LHCN-M2 (cell line): ENCODE data around the gene CCDC196. TPM values are rescaled to one million over a fixed set of nuclear protein-coding genes. Genes with fewer than 3 reads are reported as not detected.
A peak's percentile ranks its signal among the peaks of the same experiment; 100 is the strongest.

Experiments
- DNase-seq: peaks from one replicate; pipeline ENCODE4 v3.0.0-alpha.2; 2012; ENCODE audit warnings: low read depth
- polyA plus RNA-seq: library from polyadenylated mRNA; unstranded; fragments of >200 nt; gene quantifications from one replicate; pipeline ENCODE4 v1.2.1, GENCODE V29; 2012; ENCODE audit warnings: missing spikeins
- total RNA-seq: library from RNA; depleted of rRNA; stranded (reverse); fragments of >200 nt; gene quantifications from 2 replicates; pipeline ENCODE4 v1.2.3, GENCODE V29; 2014; rRNA removed

CCDC196 gene, protein sequence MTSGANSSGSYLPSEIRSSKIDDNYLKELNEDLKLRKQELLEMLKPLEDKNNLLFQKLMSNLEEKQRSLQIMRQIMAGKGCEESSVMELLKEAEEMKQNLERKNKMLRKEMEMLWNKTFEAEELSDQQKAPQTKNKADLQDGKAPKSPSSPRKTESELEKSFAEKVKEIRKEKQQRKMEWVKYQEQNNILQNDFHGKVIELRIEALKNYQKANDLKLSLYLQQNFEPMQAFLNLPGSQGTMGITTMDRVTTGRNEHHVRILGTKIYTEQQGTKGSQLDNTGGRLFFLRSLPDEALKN
- not detected in 2 replicates for total RNA-seq
- not detected for polyA plus RNA-seq

DNA sequence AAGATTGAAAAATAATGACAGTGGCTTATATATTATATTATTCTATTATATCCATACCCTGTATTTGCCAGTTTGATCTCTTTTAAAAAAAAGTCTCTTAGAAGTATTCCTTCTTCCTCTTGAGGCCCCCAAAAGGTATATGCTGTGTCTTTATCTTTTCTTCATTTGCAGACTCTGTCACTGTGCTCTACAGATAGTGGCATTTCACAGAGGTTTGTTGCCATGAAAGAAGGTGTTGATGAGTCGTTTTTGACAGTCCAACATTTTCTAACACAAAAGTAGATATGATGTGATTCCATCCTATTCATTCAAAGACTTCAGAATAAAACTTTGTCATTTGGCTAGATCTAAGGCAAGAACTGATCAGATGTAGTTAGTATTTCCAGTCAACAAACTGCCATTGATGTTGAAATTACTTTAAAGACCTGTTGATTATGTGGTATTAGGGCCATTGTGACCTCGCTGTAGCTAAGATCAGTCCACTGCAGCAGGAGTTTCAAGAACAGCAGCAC is at the start of gene CCDC196:
Gene CCDC196 (plus strand): TSS at position 462 of the 512 bp plus-strand sequence. CDS start 132 bp downstream, outside the sequence.
- no peak for DNase-seq

DNA sequence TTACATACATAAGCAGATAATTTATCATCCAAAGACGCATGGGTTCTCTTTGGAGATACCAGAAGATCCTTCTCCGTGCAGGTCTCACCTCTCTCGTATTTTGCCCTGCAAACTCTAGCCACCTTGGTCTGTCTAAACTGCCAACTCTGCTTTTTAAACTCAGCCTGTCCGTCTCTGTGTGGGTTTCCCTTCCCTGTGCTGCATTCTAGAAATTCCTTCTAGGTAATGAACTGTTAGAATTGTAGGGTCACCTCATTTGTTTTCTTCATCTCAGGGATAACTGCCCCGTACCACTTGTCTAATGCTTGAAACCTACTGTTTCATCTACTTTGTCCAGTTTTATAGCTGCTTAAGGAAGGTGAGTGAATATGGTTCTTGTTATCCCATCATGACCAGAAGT is 45.4 kb upstream of the CCDC196 start:
- no peak for DNase-seq

DNA sequence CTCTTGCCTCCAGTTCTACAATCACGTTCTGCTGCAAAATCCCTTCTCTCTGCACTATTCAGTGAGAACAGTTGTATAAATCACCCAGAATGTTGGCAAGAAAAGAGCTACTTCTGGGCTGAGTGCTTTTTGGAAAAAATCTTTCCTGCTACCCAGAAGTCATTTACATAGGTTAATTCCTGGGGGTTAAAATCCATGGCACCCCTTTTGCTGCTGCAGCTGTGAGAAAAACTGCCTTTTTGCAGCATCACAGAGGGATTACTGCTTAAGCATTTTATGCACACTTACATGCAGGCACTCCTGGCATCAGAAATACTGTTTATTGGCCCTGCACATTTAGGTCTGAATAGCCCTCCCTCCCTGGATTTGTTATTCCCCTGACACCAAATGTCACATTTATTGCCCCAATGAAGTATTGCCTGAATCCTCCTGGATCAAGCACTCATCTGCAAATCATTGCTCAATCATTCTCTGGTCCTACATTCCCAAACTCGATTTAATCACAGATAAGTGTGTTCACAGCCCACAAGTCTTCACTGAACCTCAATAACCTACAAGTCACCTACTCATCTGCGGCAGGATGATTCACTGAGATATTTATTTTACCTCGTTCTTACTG is 43.1 kb upstream of the CCDC196 start:
- DNase-seq: no peak

DNA sequence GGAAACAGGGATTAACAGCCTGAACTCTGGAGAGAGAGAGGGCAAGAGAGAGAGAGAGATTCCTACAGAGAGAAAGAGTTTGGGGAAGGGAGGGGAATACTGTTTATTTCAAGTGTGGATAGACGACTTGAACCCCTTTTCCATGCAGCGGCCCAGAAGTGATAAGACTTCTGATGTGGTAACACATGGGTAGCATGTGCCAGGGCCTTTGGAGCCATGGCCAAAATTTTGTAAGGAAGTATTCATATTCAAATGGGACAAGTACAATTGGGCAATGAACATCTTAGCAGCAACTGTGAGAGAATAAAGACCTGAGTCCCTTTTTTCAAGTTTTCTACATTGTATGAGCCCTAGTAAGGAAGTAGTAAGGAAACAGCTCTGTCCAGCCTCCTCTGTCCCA is 42.4 kb upstream of the CCDC196 start:
- DNase-seq: no peak

DNA sequence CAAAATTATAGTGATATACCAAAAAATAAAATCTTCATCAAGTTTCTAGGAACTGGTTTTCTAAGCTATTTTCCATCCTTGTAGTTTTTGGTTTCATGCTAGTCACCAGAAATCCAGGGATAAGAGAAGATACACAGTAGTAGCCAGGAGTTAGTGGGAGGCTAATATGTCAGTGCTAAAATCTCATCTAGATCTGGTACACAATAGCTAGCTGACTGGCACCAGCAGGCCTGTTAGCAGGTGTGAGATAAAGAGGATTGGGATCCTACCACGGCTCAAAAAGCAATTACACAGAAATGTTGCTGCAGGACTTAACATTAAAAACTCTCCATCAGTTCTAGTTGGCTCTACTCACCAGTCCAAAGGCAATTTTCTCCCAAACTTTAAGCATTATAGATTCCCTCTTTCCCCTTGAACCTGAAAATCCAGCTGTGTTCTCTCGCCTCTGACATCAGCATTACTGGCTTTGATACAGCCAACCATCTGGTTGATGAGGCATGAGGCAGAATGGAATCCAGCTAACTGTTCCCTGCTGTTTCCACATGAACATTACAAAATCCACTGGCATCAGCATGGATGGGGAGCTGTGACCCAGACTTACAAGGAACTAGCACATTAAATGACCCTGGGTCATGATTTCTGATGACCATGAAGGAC is 41.8 kb upstream of the CCDC196 start:
- no peak for DNase-seq

GRCh38 chr14:66445936-66446335 is 40.2 kb upstream of the CCDC196 start:
- DNase-seq: no peak

- no peak for DNase-seq
Observed at GRCh38 chr14:66453469-66453868, 32.7 kb upstream of the CCDC196 start.

- DNase-seq: no peak
Observed at GRCh38 chr14:66459603-66460002, 26.6 kb upstream of the CCDC196 start.

- DNase-seq: no peak
Observed at GRCh38 chr14:66464261-66464660, 21.9 kb upstream of the CCDC196 start.

GRCh38 chr14:66468778-66469367 is 17.3 kb upstream of the CCDC196 start:
- peak; percentile 7 for DNase-seq

DNA sequence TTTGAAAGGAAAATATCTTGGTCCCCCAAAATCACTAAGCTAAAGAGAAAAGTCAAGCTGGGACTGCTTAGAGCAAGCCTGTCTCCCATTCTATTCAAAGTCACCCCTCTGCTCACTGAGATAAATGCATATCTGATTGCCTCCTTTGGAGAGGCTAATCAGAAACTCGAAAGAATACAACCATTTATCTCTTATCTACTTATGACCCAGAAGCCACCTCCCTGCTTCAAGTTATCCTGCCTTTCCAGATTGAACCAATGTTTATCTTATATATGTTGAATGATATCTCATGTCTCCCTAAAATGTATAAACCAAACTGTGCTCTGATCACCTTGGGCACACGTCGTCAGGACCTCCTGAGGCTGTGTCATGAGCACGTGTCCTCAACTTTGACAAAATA is 14.6 kb upstream of the CCDC196 start:
- DNase-seq: no peak

DNA sequence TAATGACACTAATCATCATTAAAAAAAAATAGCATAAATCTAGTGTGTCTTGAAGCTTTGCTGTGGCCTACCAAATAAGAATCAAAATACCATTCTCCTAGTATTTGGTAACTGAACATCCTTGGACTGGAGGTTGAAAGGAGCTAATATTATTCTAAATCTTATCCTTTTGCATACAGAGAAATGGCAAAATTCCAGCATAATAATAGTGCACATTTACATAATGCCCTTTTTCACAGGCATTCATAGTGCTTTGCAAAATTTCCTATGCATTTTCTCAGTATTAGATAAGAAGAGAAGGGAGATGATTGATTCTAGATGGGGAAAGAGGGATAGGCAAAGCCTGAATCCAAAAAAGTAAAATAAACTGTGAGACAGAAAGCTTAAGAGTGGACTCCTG is 13.9 kb upstream of the CCDC196 start:
- DNase-seq: no peak

DNA sequence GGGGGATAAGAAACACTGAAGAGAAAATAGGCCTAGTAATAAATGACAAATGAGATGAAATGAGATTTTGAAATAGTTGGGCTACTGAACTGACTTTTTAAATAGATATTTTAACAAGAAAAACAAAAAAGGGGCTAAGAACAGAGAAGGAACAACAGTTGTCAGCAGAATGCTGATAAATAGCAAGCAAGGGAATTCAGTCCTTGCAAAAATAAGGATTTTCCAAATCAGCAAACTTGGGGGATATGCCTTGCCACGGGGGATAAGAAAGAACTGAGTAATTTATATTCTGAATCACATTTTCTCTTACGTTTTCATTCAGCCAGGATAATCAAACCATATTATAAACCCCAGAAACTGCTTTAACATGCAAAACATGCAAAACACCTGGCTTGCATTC is 12.9 kb upstream of the CCDC196 start:
- no peak for DNase-seq

- DNase-seq: peak; percentile 53
Observed at GRCh38 chr14:66476964-66477363, 9.2 kb upstream of the CCDC196 start.

DNA sequence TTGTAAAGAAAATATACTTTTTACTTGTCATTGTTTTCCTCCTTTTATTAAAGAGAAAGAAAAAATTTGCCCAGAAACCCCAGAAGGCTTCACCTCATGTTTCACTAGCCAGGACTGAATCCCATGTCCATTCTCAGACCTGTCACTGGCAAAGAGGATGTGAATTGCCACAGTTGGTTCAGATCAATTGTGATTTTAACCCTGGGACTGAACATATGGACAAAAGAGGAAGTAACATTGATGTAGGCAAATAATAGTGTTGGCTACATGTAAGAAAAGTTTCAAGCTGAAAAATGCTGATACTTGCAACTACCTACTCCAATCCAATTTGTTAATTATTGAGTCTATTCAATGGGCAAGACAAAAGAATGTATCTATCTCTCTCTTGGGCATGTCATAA is 8.6 kb upstream of the CCDC196 start:
- DNase-seq: no peak

DNA sequence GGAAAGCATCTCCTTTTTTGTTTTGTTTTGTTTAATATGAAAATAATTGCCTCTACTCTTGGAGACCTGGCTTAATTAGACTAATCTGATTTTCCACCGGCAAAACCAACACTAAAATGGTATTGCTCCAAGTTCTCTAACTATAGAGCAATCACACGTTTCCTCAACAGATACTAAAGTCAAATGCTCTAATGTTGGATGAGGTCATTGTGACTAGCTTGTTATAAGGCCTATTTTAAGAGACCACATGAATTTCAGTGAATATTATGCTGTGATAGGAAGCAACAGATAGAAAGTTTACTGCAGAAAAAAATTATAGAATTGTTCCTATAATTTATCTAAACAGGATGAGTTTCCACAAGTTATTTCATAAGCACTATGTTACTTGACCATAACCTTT is 3.3 kb upstream of the CCDC196 start:
- DNase-seq: no peak

DNA sequence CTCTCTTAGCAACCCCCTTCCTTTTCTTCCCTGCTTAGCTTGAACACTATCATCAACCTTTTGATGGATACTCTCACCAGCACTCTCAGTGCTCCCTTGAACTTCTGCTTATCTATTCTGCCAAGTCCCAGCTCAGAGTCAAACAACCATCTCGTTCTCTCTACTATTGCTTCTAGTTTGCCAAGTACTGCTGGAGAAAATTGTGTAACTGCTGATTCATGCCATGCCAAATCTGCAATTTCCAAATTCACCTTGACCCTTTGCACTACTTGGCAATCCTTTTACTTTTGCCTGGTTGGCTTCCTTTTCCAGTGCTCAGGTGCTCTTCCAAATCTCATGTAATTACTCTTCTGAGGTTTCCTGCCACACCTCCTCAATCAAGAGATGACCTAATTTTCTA is 2.8 kb upstream of the CCDC196 start:
- no peak for DNase-seq

DNA sequence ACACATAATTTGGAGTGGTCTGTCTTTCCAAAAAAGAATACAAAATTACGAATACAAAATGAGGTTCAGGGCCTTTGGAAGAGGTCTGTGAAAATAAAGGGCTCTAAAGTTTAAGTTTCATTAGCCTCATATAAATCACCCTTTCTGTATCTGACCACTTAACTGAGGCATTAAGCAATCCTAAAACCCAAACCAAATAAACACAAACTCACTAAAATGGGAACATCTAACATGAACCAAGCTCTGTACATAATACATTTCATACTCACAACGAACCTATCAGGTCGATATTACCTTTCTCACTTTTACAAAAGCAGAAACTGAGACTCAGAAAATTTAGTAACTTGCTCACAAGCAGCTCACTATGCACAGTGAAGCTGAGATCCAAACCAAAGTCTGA is 1.1 kb upstream of the CCDC196 start:
- no peak for DNase-seq

DNA sequence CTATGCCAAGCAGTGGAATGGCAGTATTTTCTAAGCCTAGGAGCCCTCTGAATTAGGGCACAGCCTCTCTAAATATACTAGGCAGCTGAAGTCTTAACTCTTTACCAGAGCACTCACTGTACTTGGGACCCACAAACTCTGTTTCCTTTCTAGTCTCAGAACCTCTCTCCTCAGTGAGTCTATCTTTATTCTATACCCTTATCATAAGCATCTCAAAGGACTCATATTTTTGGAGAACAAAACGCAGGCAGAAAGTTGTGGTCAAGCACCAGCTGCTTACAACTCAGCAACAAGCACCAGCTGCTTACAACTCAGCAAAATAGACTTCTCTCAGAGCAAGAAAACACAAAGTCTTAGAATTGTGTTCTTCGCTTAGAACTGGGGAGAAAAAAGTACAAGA is 993 bp downstream of the CCDC196 start:
- no peak for DNase-seq

GRCh38 chr14:66490143-66491111 is 4.3 kb downstream of the CCDC196 start:
- DNase-seq: no peak

- no peak for DNase-seq
Observed at GRCh38 chr14:66493750-66494149, 7.6 kb downstream of the CCDC196 start.
